Dermis blood vessel endothelial cell (primary cell): ENCODE results near the gene AOC3. TPM values are rescaled to one million over a fixed set of nuclear protein-coding genes. Genes with fewer than 3 reads are reported as not detected.
A peak's percentile ranks its signal among the peaks of the same experiment; 100 is the strongest.
"Not testable (repeated sequence)": the region's sequence is repeated elsewhere in the genome, so short reads cannot be mapped to it uniquely, and the experiment has no call there.

Experiments used
- DNase-seq: peaks from one replicate; pipeline ENCODE4 v3.0.0; 2010
- total RNA-seq: library from RNA; depleted of rRNA; stranded (reverse); fragments of >200 nt; gene quantifications from 2 replicates; pipeline ENCODE4 v1.2.3, GENCODE V29; 2014

Gene AOC3
- total RNA-seq, 1 donor from 2014 or later: 0.17 TPM

DNA sequence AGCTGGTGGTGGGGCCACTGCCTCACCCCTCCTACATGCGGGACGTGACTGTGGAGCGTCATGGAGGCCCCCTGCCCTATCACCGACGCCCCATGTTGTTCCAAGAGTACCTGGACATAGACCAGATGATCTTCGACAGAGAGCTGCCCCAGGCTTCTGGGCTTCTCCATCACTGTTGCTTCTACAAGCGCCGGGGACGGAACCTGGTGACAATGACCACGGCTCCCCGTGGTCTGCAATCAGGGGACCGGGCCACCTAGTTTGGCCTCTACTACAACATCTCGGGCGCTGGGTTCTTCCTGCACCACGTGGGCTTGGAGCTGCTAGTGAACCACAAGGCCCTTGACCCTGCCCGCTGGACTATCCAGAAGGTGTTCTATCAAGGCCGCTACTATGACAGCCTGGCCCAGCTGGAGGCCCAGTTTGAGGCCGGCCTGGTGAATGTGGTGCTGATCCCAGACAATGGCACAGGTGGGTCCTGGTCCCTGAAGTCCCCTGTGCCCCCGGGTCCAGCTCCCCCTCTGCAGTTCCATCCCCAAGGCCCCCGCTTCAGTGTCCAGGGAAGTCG lies 16.8 kb downstream of the AOC3 start:
- DNase-seq: not testable (repeated sequence)

DNA sequence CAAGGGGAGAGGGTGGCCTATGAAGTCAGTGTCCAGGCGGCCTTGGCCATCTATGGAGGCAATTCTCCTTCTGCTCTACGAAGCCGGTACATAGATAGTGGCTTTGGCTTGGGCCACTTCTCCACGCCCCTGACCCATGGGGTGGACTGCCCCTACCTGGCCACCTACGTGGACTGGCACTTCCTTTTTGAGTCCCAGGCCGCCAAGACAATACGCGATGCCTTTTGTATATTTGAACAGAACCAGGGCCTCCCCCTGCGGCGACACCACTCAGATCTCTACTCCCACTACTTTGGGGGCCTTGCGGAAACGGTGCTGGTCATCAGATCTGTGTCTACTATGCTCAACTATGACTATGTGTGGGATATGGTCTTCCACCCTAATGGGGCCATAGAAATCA lies 17.3 kb downstream of the AOC3 start:
- DNase-seq: no peak

DNA sequence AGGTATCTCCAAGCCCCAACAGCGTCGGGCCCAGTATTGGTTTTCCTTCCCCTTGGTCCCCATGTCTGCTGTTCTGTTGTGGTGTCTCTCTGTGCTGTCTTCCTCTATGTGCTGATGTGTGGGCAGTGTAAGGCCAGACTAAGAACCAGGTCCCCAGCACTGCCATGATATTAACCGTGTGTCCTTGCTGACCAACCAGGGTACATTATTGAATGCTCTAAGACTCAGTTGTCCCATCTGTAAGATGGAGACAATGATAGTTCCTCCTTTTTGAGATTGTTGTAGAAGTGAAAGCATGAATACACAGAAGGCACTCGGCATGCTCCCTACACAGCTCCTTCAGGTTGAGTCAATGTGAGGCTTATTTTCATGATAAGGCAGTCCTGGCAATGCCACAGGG lies 20.6 kb downstream of the AOC3 start:
- DNase-seq: no peak

DNA sequence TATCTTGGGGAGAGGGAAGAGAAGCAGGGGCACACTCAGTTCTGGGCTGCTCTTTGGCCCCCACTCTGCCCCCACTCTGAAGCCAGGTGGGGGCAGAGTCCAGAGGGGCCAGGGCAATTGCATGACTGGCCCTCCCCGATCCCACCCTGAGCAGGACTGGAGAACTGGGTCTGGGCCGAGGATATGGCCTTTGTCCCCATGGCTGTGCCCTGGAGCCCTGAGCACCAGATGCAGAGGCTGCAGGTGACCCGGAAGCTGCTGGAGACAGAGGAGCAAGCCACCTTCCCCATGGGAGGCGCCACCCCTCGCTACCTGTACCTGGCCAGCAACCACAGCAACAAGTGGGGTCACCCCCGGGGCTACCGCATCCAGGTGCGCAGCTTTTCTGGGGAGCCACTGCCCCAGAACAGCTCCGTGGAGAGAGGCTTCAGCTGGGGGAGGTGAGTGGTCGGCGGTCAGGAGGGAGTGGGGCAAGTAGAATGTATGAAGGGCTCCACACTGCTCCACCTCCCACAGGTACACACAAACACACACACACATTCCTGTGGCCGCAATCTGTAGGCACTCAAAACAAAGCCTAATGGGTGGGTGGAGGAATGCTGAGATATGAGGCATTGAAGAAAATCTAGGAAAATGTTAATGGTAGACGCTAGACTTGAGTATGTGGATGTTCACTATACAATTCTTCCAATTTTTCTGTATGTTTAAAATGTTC lies 21.4 kb downstream of the AOC3 start:
- DNase-seq: no peak

DNA sequence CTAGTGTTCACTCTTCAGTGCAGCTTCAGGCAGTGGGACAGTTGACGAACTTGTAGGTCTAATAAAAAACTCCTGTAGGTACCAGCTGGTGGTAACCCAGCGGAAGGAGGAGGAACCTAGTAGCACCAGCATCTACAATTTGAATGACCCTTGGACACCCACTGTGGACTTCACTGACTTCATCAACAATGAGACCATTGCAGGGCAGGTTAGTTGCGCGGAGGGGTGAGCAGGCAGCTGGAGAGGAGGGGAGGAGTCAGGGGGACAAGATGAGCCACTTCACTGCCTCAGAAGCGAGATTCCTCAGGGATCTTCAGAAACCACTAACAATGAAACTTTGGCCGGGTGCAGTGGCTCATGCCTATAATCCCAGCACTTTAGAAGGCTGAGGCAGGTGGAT lies 22.3 kb downstream of the AOC3 start:
- DNase-seq: no peak

DNA sequence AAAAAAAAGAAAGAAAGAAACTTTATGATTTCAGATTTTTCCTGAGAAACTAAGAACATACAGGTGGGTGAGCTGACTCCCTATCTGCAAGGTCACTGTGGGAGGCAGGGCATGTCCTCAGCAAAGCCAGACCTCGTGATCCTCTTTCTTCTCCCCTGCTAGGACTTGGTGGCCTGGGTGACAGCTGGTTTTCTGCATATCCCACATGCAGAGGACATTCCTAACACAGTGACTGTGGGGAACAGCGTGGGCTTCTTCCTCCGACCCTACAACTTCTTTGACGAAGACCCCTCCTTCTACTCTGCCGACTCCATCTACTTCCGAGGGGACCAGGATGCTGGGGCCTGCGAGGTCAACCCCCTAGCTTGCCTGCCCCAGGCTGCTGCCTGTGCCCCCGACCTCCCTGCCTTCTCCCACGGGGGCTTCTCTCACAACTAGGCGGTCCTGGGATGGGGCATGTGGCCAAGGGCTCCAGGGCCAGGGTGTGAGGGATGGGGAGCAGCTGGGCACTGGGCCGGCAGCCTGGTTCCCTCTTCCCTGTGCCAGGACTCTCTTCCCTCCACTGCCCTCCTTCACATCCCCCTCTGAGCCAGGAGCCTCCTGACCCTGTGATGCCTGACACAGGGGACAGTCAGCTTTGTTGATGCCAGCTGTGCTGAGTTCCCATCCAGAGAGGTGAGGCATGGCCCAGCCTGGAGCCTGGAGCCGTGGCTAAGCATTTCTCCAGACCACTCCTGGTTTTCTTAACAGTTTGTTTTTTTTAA lies 23.1 kb downstream of the AOC3 start:
- not testable (repeated sequence) for DNase-seq

DNA sequence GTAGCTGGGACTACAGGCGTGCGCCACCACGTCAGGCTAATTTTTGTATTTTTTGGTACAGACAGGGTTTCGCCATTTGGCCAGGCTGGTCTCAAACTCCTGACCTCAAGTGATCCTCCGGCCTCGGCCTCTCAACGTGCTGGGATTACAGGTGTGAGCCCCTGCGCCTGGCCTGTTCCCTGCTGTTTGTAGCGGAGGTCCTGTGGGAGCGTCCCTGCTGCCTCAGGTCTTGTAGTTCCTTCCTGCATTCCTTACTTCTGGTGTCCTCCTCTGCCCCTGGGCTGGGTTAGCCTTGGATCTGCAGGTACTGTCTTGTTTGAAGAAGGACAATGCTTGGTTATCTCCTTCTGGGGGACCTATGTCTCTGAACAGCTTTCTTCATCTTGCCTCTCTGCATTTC lies 26.0 kb downstream of the AOC3 start:
- no peak for DNase-seq

DNA sequence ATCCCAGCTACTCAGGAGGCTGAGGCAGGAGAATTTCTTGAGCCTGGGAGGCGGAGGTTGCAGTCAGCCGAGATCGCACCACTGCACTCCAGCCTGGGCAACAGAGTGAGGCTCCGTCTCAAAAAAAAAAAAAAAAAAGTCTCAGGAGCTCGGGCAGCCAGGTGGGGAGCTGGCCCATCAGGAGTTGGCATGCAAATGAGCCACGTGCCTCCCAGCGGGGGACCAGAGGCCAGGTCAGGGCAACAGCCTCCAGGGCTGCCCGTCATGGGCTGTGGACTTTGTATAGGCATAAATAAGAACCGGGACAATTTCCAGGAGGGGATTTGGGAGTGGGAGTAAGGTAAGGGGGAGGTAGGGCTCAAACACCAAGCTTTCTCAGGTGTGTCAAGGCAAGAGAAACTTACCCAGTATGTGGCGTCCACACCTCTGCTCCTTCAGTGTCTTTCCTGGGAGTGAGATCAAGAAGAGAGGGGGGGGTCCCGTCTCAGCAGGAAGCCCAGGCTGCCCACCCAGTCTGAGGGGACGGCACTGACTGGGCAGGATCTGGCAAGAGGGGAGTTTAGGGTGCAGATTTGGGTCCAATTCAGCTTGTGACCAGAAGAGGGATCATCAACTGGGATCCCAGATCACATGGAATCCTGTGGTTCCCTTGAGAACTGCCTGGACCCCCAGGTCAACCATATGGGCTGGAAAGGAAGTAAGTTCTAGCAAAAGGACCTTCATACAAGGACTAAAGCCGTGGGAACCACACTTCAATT lies 27.3 kb downstream of the AOC3 start:
- DNase-seq: peak; percentile 16

DNA sequence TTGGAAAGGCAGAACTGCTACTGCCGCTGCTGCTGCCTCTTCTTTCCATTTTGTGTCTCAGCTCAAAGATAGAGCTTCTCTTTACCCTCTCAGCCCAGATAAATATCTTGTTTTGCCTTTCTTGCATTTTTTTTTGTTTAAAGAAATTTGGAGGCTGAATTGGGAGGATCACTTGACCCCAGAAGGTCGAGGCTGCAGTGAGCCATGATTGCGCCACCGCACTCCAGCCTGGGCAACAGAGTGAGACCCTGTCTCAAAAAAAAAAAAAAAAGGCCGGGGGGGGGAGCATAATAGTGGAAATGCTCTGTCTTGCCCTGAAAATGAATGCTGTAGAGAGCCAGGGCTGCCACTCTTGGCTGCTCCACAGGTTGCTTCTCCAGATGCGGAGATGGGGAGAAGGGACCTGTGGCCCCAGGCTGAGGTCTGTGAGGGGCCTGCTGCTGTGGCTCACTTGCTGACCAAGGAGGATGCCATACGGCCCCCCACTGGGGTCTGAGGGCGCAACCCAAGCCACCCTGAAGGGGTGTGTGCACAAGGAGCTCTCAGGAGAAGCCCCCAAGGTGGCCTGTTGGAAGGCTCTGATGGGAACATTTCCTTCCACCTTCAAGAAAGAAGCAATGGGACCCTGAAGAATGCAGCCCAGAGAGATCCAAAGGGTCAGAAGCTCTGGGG lies 28.1 kb downstream of the AOC3 start:
- DNase-seq: no peak

DNA sequence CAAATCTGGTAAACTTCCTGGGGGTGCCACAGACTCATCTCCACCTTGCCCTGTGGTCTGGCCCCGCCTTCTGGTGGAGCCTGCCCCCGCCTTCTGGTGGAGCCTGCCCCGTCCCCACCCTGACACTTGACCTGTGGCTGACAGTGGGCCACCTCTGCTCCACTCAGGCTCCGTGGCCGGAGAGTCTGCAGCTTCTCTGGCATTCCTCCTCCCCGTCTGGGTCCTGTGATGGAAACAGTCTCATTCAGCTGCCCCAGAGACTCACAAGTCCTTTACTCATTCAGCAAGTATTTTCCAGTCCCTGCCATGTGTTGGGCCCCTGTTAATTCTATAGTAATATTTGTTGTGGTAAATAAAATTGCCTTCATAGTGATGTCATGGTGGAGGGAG lies 28.6 kb downstream of the AOC3 start:
- no peak for DNase-seq

DNA sequence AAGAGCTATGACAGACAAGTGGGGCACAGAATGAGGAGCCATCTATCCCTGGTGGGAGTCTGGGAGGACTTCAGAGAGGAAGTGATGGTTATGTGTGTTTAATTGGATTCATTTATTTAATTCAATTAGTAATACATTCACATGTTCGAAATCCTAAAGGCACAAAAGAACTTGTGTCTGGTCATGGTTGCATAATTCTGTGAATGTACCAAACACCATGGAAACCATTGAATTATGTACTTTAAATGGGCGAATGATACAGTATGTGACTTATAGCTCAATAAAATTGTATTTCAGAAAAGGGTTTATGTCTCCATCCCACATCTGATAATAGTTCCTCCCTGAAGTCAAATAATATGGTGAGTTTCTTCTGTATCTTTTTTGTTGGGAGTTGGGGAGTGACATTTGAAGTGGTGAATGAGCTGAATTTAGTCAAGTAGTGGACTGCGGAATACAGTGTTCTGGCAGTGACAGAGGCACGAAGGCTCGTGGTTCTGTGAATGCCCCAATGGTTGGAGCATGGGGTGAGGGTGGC lies 29.8 kb downstream of the AOC3 start:
- DNase-seq: no peak

DNA sequence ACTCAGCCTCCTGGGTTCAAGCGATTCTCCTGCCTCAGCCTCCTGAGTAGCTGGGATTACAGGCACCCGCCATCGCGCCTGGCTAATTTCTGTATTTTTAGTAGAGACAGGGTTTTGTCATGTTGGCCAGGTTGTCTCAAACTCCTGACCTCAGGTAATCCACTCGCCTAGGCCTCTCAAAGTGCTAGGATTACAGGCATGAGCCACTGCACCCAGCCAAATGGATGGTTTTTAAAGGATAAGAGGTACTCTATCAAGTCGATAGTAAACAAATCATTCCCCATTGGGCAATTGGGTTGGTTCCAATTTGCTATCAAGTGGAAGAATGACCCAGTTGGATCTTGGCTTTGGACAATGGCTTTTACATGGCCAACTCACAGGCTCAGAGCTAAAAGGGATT lies 30.7 kb downstream of the AOC3 start:
- not testable (repeated sequence) for DNase-seq

DNA sequence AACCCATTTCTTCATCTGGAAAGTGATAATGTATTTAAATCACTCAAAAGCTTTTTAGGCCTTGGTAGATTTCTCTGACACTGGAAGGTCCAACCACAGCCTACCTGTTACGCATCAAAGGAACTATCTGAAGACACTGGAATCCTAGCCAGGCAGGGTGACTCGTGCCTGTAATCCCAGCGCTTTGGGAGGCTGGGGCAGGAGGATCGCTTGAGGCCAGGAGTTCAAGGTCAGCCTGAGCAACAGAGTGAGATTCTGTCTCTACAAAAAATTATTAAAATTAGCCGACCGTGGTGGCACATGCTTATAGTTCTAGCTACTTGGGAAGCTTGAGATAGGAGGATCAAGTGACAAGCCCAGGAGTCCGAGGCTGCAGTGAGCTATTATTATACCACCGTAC lies 31.2 kb downstream of the AOC3 start:
- no peak for DNase-seq

DNA sequence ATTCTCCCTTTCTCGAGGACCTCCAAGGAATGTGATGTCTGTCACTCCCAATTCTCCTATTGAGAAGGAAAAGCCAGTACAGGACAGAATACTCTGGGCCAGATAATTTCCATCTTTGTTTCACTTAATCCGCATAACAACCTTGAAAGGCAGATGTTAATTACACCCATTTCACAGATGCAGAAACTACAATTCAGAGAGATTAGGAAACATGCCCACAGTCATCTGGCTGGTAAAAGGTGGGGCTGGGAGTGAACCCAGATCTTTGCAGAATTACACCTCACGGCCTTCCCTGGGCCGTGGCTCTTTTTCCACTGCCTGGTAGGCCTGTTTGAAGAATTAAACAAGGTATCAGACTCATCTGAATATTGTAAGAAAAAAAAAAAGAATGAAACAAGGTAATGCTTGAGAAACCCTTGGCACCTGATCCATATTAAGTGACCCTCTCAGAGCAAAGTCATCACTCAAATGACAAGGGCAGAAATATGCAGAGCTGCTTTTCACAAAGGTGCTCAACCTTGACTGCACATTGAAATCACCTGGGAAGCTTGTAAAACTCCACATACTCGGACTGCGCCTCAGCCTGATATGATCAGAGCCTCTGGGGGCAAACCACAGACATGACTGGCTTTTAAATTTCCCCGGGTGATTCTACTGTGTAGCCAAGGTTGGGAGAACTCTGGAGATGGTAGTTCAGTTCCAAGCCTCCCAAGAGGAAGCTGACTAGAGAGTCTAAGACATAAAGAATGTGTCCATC lies 33.0 kb downstream of the AOC3 start:
- no peak for DNase-seq

DNA sequence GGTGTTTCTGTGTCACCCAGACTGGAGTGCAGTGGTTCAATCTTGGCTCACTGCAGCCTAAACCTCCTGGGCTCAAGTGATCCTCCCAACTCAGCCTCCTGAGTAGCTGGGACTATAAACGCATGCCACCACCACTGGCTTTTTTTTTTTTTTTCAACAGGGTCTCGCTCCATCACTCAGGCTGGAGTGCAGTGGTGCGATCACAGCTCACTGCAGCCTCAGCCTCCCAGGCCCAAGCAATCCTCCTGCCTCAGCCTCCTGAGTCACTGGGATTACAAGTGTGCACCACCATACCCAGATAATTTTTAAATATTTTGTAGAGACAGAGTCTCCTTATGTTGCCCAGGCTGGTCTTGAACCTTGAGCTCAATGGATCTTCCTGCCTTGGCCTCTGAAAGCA lies 34.8 kb downstream of the AOC3 start:
- DNase-seq: not testable (repeated sequence)

DNA sequence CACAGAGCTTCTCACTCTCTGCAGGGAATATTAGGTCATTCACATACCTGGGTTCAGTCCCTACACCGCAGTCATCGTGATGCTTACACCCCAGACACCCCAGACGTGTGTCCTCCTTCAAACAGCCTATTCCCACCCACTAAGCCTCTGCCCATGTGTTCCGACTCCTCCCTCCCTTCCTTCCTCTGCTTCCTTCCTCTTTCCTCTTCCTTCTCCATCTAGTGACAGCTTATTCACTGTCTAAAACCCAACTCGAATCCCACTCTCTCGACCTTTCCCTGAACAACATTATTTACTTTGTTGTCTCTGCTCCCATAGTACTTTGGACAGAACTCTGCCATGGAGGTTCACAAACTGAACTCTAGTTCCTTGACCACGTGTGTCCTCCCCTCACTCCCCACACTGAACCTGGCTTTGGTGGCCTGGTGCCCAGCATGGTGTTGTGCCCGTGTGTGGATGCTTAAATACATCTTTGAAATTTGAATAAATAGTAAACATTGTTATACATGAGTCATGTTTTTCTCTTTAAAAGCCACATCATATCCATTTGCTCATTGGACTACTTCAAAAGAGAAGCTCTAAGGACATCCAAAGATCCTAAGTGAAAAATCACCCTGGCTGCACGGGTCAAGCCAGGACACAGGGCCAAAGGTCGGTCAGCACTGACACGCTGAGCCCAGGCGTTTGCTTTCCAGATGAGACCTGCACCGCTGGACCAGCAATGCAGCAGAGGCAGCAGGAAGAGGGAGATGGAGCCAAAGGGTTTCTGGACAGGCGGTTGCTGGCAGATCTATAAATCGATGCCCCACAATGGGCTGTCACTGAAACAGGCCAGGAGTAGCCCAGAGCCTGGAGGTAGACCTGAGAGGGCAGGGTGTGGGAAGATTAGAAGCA lies 35.5 kb downstream of the AOC3 start:
- DNase-seq: no peak

DNA sequence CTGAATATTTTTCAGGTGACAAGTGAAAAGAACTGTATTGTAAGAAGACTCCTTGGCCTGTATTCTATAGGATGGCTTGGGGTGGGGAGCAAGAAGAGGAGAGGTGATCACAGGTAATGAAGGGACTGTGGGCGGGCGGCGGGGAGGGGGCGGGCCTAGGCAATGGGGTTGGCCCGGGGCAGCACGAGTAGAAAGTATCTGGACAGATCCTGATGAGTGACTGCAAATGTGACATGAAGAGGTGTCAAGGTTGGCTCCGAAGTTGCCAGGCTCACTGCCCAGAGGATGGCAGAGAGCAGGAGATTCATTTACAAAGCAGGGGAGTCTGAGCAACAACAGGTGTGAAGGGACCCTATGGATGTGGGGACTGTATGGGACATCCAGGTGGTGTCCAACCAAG lies 38.8 kb downstream of the AOC3 start:
- no peak for DNase-seq

DNA sequence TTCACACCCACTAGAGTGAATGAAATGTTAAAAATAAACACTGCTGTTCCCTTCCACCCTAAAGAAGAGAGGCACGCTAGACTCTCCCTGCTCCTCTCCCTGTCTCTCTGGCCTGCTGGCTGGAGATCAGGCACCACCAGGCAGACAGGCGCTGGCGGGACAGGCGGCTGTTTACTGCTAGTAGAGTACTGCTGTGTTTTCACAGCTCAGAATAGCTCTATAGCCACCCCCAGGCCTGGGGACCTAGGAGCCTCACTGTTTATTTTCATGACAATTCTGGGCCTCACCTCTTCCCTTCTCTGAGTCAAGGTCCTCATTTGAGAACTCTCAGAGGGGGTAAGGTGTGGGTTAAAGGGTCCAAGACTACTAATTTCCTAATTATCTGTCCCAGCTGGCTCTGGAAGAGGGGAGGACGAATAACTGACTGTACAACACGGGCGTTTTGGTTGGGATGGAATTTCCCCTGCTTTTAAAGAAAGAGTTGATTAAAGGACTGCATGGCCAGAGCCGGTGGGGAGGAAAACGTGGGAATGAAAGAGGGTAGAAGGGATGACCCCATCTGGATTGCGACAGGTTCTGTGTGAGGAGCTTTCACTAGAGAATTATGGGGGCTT lies 40.6 kb downstream of the AOC3 start:
- DNase-seq: peak; percentile 19

DNA sequence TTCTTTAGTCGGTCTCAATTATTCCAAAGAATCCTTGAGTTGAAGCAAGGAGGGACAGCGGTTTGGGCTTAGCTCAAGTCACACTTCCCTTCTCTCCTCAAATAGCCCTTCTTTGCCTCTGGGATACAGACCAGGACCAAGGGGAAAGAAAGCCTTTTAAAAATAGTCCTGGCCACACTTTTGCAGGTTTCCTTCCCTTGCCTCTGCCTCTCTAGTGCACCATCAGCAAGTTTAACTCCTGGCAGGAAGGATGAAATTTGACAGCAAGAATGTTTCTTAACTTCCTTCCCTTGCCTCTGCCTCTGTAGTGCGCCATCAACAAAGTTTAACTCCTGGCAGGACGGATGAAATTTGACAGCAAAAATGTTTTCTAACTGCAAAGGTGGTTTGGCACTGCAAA lies 42.4 kb downstream of the AOC3 start:
- peak; percentile 25 for DNase-seq
